Ovary (tissue), 9 donors: ENCODE results near the gene PIGU. TPM values are rescaled to one million over a fixed set of nuclear protein-coding genes. Genes with fewer than 3 reads are reported as not detected.

Experiments used
- DNase-seq, 5 donors: peaks; one replicate each; pipeline ENCODE4 v3.0.0-alpha.2; 2019 to 2020
- H3K27ac ChIP-seq, 2 donors: fragments of 200-600 bp; one replicate each; pipeline versions ENCODE4 v1.5.1 to v1.8.0; 2019 to 2022
- H3K27me3 ChIP-seq: fragments of 200-600 bp; one replicate; pipeline ENCODE4 v1.8.0; 2022
- H3K36me3 ChIP-seq: fragments of 200-600 bp; sonication (generic); one replicate; pipeline ENCODE4 v1.5.1; 2019
- H3K4me1 ChIP-seq: one replicate; pipeline ENCODE4 v1.8.1; 2013; ENCODE audit warnings: mild to moderate bottlenecking, moderate library complexity; ENCODE audit not compliant: insufficient read depth
- H3K4me3 ChIP-seq: fragments of 200-600 bp; sonication (generic); one replicate; pipeline ENCODE4 v1.5.1; 2017
- H3K9me3 ChIP-seq, 2 donors: fragments of 200-600 bp in 1 of 2; sonication (generic) in 1 of 2; one replicate each; pipeline versions ENCODE4 v1.5.1 to v1.8.1; 2013 to 2019; ENCODE audit warnings: mild to moderate bottlenecking in 1 of 2, moderate library complexity in 1 of 2
- EP300 ChIP-seq: sonication (generic); formaldehyde crosslinking; IDR thresholded peaks from one replicate; pipeline ENCODE4 v1.6.1; 2017; ENCODE audit warnings: antibody characterized with exemption
- POLR2A ChIP-seq: fragments of 450-650 bp; IDR thresholded peaks from one replicate; pipeline ENCODE4 v1.6.1; 2017; ENCODE audit warnings: antibody characterized with exemption, mild to moderate bottlenecking, moderate library complexity
- WGBS, 3 donors: extraction: QIAGEN DNeasy Blood & Tissue Kit in 1 of 3; methylation state at CpG; one replicate each; pipeline versions ENCODE4 v1.1.5 to v1.1.7; 2013 to 2017; 5-methylcytosine and 5-hydroxymethylcytosine counted together
- intact Hi-C, 4 donors: fragments of 100-400 bp; cut with DNase I; formaldehyde crosslinking; loops; one replicate each; pipeline versions ENCODE4 v1.11.0 to v1.15.1; 2022 to 2023
- polyA plus RNA-seq, 2 donors: library from polyadenylated mRNA; stranded (reverse); fragments of 200-250 nt in 1 of 2; fragments of 350-450 nt in 1 of 2; fragmentation: Illumina TruSeq in 1 of 2; extraction: RNeasy Lipid Tissue Mini Kit (QIAGEN cat#74804) in 1 of 2; gene quantifications; one replicate each; pipeline ENCODE4 v1.2.3, GENCODE V29; 2013 to 2014
- total RNA-seq, 7 donors: library from RNA; depleted of rRNA in 2 of 7; stranded (reverse); fragments of >200 nt in 2 of 7; fragmentation: NEBNext Ultra II Directional in 3 of 7; extraction: Animal tissue kit (Norgen Biotek cat#: 25700) in 3 of 7; gene quantifications; one replicate each; pipeline versions ENCODE4 v1.1.0 to v1.2.4, GENCODE V29; 2016 to 2023
- TF ChIP-seq, protein P1 (sequence below), 3 donors: fragments of 450-650 bp in 2 of 3; fragments of 200-600 bp in 1 of 3; IDR thresholded peaks; one replicate each; pipeline versions ENCODE4 v1.5.1 to v1.8.0; 2016 to 2022; ENCODE audit warnings: antibody characterized with exemption in 3 of 3, mild to moderate bottlenecking in 1 of 3
- donor health status: DM: no; HTN: no; CAD: no; lungs with moderate emphysema.
- donor health status: DM: no; HTN: no; CAD: no.
- donor health status: Bipolar disorder and iron deficiency.
- donor health status: DM: yes; HTN: yes; CAD: no.
- donor health status: DM: no; HTN: no; CAD: no.
- donor health status: DM: yes; HTN: yes; CAD: no.

Gene PIGU
- total and polyA plus RNA-seq, 9 donors: 14.4 to 61.4 (median 20.9) TPM

DNA sequence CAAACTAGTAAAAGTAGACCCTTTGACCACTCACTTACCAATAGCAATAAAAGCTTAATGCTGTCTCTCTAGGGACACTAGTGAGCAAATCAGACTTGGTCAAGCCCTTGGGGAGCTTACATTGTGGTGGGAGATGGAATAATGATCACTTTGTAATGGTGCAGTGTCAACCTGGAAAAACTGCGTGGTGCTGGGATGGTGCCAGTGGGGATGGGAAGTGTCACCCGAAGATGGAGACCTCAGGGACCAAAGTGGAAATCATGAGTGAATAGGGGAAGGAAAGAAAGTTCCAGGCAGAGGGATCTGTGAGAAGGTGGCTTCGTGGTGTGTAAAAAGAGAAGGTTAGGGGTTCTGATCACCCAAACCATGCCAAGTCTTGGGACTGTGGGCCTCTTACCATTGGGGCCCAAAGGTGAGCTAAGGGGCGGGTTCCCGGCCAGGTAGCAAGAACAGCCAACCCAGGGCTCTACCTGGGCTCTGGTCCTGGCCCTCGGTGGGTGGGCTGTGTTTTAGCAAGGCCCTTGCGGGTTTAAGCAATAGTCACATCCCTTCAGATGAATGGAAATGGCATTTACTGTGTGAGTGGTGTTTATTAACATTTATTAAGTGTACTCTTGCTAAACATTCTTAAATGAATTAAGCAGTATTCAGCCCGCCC is 145.2 kb downstream of the PIGU start:
- DNase-seq: peak in 3 of 5 donors; percentile 6 to 28 (median 7)
- 88 to 90% (median 90%) methylated on average over 8 of the region's 8 CpGs for WGBS, 3 donors
- H3K36me3 ChIP-seq: no peaks in the 10 kb centered on the region

DNA sequence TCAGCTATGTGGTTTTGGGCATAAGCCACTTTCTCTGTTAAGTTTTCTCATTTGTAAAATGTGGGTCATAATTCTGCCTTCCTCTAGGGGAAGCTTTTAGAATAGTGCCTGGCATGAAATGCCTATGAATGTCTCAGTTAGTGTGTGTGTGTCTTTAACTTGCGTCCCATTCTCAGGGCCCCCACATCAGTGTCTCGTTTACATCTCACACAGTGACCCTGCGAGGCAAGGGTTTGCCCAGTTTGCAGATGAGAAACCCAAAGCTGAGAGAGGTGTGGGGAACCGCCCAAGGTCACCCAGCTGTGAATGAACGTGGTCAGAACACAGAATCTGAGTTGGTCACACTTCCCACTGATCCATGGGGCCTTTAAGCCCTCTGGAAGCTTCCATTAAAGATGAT is 146.6 kb downstream of the PIGU start:
- Histone ChIP-seq H3K27ac (no peak overlapping the region), H3K4me1 (peaks cover 7% of the 10 kb centered on the region)

More for the DNA sequence above, 145.2 kb downstream of the PIGU start:
- Histone ChIP-seq H3K4me1 (no peaks in the 10 kb centered on the region), H3K27ac (no peak overlapping the region), H3K27me3 (no peaks in the 10 kb centered on the region), H3K4me3 (no peak overlapping the region), H3K9me3 (no peaks in the 10 kb centered on the region)
- TF ChIP-seq POLR2A (no peak), EP300 (no peak)
- TF ChIP-seq, protein P1, sequence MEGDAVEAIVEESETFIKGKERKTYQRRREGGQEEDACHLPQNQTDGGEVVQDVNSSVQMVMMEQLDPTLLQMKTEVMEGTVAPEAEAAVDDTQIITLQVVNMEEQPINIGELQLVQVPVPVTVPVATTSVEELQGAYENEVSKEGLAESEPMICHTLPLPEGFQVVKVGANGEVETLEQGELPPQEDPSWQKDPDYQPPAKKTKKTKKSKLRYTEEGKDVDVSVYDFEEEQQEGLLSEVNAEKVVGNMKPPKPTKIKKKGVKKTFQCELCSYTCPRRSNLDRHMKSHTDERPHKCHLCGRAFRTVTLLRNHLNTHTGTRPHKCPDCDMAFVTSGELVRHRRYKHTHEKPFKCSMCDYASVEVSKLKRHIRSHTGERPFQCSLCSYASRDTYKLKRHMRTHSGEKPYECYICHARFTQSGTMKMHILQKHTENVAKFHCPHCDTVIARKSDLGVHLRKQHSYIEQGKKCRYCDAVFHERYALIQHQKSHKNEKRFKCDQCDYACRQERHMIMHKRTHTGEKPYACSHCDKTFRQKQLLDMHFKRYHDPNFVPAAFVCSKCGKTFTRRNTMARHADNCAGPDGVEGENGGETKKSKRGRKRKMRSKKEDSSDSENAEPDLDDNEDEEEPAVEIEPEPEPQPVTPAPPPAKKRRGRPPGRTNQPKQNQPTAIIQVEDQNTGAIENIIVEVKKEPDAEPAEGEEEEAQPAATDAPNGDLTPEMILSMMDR (IDR thresholded peaks at IDR 0.05): no peak
- intact Hi-C loops: loop anchor here in 1 of 4 donors (10.0 kb wide), 1 partner anchor 173 kb away; the partner anchor contains the start of gene TP53INP2

DNA sequence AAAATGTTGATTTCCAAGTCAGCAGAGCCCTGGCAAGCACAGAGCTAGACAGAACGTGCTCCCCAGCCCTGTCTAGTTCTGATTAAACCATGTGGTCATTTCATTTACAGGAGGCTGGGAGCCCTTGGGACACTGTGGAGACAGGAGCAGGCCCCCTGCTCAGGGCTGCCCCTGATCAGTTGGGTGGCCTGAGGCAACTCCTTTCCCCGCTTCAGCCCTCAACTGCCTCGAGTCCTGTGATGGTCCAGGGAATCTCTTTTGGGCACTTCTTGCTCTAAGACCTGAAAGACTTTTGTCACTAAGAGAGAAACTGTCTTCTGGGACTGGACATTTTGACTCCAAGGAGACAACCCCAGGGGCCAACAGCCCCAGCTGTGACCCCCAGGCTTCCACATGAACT is 147.2 kb downstream of the PIGU start:
- Histone ChIP-seq H3K27ac (no peak overlapping the region), H3K4me1 (peaks cover 7% of the 10 kb centered on the region), H3K9me3 (no peaks in the 10 kb centered on the region), H3K27me3 (no peaks in the 10 kb centered on the region), H3K36me3 (no peaks in the 10 kb centered on the region), H3K4me3 (no peak overlapping the region)
- TF ChIP-seq EP300: no peak
- no peak for TF ChIP-seq POLR2A
- TF ChIP-seq, protein P1 (IDR thresholded peaks at IDR 0.05): no peak
- WGBS, 3 donors: 74 to 77% (median 76%) methylated on average over 3 of the region's 3 CpGs
- intact Hi-C loops: loop anchor here in 1 of 4 donors (10.0 kb wide), 2 partner anchors 175 to 215 kb away; partner anchors contain the start of gene TP53INP2
- no peak for DNase-seq

More for the DNA sequence above, 146.6 kb downstream of the PIGU start:
- Histone ChIP-seq H3K36me3 (no peaks in the 10 kb centered on the region), H3K27me3 (no peaks in the 10 kb centered on the region), H3K4me3 (no peak overlapping the region), H3K9me3 (no peaks in the 10 kb centered on the region)
- TF ChIP-seq, protein P1 (IDR thresholded peaks at IDR 0.05): no peak
- TF ChIP-seq EP300 (no peak), POLR2A (no peak)
- intact Hi-C loops: loop anchor here in 1 of 4 donors (10.0 kb wide), 1 partner anchor 174 kb away; the partner anchor contains the start of gene TP53INP2
- WGBS, 3 donors: 68 to 75% (median 69%) methylated on average over 5 of the region's 5 CpGs
- DNase-seq: no peak

DNA sequence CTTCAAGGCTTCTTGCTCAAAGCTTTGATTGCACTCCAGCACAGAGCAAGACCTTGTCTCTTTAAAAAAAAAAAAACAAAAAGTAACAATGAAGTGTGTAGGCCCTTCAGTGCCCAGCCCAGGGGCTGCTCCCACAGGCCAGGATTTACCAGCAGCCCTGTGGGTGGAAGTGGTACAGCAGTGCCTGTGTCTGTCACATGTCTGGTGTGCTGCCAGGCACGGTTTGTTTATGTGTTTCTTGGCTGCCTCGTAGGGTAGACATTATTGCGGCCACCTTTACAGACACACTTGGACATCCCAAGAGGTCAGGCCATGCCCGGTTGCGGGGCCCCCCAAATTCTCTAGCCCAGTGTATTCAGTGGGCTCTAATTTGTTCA is 148.0 kb downstream of the PIGU start:
- H3K4me3 ChIP-seq: no peak overlapping the region
- peak in 2 of 5 donors; percentile 13 to 32 for DNase-seq
- H3K27me3 ChIP-seq: no peaks in the 10 kb centered on the region
- H3K36me3 ChIP-seq: no peaks in the 10 kb centered on the region
- 66 to 72% (median 68%) methylated on average over 5 of the region's 5 CpGs for WGBS, 3 donors
- H3K4me1 ChIP-seq: peaks cover 7% of the 10 kb centered on the region
- intact Hi-C loops: loop anchor here in 1 of 4 donors (10.0 kb wide), 1 partner anchor 214 kb away; no protein-coding TSS in a partner anchor
- no peak overlapping the region for H3K27ac ChIP-seq
- H3K9me3 ChIP-seq: no peaks in the 10 kb centered on the region
- TF ChIP-seq, protein P1 (IDR thresholded peaks at IDR 0.05): no peak
